AML-193 (cell line): ENCODE data around the gene GZMM.
A peak's percentile ranks its signal among the peaks of the same experiment; 100 is the strongest.

Source experiments
- DNase-seq, 2 experiments: peaks; one replicate each; lab custom pipeline; 2025; lab: John Stamatoyannopoulos, UW

The GZMM gene

GRCh38 chr19:535017-535835 lies 8.6 kb upstream of the GZMM start:
- no peak for DNase-seq

GRCh38 chr19:536031-536880 lies 7.6 kb upstream of the GZMM start:
- no peak for DNase-seq

- no peak for DNase-seq
Measured at GRCh38 chr19:536881-537404, 6.9 kb upstream of the GZMM start.

- DNase-seq, result no peak
Measured at GRCh38 chr19:538641-539428, 5.0 kb upstream of the GZMM start.

- no peak for DNase-seq
Measured at GRCh38 chr19:539429-540030, 4.3 kb upstream of the GZMM start.

- no peak for DNase-seq
Measured at GRCh38 chr19:540867-541637, 2.8 kb upstream of the GZMM start.

- DNase-seq, result no peak
Measured at GRCh38 chr19:541699-542098, 2.2 kb upstream of the GZMM start.

- no peak for DNase-seq
Measured at GRCh38 chr19:542173-542866, 1.5 kb upstream of the GZMM start.

- DNase-seq, result no peak
Measured at GRCh38 chr19:547117-547516, 3.3 kb downstream of the GZMM start.

GRCh38 chr19:547836-548720 lies 4.2 kb downstream of the GZMM start:
- DNase-seq, result no peak

- DNase-seq, result no peak
Measured at GRCh38 chr19:548886-549830, 5.3 kb downstream of the GZMM start.

GRCh38 chr19:554817-555216 lies 11.0 kb downstream of the GZMM start:
- DNase-seq, result no peak

- DNase-seq, result no peak
Measured at GRCh38 chr19:555474-555808, 11.6 kb downstream of the GZMM start.

GRCh38 chr19:556611-557382 lies 12.9 kb downstream of the GZMM start:
- DNase-seq, result no peak

- DNase-seq, result no peak
Measured at GRCh38 chr19:558770-559439, 15.1 kb downstream of the GZMM start.

GRCh38 chr19:560121-560520 lies 16.3 kb downstream of the GZMM start:
- DNase-seq, result no peak

GRCh38 chr19:566403-566802 lies 22.6 kb downstream of the GZMM start:
- DNase-seq, result peak; percentile 71 to 80
